22Rv1 (cell line): ENCODE data around the gene ADH1A.

Experiments
- ZFX ChIP-seq: fragments of 450-650 bp; IDR thresholded peaks from 2 replicates; pipeline ENCODE4 v1.6.1; 2017; ENCODE audit warnings: antibody characterized with exemption, borderline replicate concordance
- TF ChIP-seq, protein P1 (sequence below): fragments of 450-650 bp; IDR thresholded peaks from 2 replicates; pipeline ENCODE4 v1.5.1; 2017; ENCODE audit warnings: mild to moderate bottlenecking

DNA sequence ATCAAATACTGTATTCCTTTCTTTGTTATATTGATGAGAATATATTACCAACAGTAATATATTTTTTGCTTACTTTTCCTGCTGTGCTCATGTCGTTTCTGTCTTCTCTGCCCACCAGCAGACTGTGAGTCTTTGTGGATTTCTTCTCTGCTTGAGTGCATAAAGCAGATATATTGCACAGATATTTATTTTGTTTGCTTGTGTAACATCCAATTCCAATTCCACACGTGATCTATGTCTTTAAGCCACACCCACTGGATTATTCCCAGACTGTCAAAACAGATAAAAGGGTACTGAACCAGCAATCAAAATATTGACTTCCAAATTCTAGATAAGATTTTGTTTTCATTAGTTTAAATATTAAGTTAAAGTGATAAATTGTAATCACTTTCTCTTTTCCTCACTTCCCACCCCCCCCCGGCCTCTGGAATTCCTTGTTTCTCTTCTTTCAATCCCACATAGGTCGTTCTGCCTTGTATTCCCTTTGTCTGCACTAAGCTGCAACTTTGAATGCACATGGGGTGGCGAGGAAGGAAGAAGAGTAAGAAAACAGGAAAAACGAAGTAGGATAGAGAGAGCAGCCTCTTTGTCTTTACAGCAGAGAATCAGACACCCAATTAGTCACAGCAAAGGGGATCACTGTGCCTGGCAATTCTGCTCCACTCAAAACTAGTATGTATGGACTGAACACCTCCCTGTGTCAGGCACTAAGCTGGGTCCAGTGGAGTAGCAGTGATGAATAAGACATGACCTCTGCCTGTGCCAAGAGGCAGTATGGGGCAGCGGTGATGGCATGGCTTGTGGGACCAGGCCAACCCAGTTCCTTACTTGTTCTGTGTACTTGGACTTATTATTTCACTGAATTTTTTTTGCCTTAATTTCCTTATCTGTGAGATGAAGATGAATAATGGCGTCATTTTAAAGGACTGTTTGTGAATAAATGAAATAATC lies 30.7 kb upstream of the ADH1A start, which contains the start of gene ADH1B:
- TF ChIP-seq, protein P1, sequence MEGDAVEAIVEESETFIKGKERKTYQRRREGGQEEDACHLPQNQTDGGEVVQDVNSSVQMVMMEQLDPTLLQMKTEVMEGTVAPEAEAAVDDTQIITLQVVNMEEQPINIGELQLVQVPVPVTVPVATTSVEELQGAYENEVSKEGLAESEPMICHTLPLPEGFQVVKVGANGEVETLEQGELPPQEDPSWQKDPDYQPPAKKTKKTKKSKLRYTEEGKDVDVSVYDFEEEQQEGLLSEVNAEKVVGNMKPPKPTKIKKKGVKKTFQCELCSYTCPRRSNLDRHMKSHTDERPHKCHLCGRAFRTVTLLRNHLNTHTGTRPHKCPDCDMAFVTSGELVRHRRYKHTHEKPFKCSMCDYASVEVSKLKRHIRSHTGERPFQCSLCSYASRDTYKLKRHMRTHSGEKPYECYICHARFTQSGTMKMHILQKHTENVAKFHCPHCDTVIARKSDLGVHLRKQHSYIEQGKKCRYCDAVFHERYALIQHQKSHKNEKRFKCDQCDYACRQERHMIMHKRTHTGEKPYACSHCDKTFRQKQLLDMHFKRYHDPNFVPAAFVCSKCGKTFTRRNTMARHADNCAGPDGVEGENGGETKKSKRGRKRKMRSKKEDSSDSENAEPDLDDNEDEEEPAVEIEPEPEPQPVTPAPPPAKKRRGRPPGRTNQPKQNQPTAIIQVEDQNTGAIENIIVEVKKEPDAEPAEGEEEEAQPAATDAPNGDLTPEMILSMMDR, result no peak
- no peak for TF ChIP-seq ZFX
